ENCODE results near the gene SULF2.
"Not testable (repeated sequence)": the region's sequence is repeated elsewhere in the genome, so short reads cannot be mapped to it uniquely, and the experiment has no call there.

SULF2 gene

GRCh38 chr20:47785311-47785853 is at the start of gene SULF2:
Gene SULF2 (minus strand): TSS chr20:47785481. CDS start chr20:47757363, 28,118 bp downstream.
- peak; percentile 46 for DNase-seq (ENCODE audit: low read depth)

- not testable (repeated sequence) for DNase-seq (ENCODE audit: low read depth)
These were observed 46.4 kb upstream of the SULF2 start for GRCh38 chr20:47831675-47832074.

GRCh38 chr20:47826716-47827115 is 41.4 kb upstream of the SULF2 start:
- DNase-seq (ENCODE audit: low read depth) = not testable (repeated sequence)

GRCh38 chr20:47826006-47826405 is 40.7 kb upstream of the SULF2 start:
- not testable (repeated sequence) for DNase-seq (ENCODE audit: low read depth)

DNA sequence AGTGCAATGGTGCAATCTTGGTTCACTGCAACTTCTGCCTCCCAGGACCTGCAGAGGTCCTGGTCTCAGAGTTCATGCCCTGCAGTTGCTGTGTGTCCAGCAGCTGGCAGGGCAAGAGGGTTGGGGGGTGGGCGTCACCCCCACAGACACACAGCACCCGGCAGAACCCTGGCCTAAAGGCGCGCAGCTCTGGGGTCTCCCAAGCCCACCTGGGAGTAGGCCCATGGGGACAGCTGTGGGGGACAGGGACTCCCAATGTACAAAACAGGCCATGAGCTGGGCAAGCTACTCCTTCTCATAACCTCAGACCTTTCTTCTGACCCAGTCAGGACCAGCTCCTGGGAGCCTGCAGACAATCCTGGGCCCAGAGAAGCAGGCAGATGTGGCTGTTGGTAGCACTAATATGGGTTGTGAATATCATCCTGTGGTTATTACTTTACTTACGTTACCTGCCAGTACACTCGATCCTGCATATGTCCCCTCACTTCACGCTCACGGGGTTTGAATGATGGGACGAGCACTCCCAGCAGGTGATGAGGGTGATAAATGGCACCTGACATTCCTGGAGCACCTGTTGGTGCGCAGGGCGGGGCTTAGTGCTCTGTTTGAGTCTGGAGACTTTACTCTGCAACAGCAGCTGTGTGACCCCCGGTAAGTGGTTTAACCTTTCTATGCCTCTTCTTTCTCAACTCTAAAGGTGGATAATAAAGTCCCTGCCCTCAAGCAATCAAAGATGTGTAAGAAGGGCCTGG is 39.9 kb upstream of the SULF2 start:
- no peak for DNase-seq (ENCODE audit: low read depth)

DNA sequence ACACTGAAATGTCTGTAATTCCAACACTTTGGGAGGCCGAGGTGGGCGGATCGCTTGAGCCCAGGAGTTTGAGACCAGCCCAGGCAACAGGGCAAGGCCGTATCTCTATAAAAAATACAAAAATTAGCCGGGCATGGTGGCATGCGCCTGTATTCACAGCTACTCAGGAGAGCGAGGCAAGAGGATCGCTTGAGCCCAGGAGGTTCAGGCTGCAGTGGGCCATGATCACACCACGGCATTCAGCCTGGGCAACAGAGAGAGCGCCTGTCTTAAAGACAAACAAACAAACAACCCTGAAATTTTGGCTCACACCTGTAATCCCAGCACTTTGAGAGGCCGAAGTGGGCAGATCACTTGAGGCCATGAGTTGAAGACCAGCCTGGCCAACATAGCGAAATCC is 38.7 kb upstream of the SULF2 start:
- not testable (repeated sequence) for DNase-seq (ENCODE audit: low read depth)

- peak; percentile 29 for DNase-seq (ENCODE audit: low read depth)
These were observed 36.3 kb upstream of the SULF2 start for GRCh38 chr20:47821481-47822100.

- no peak for DNase-seq (ENCODE audit: low read depth)
These were observed 33.8 kb upstream of the SULF2 start for GRCh38 chr20:47818996-47819609.

GRCh38 chr20:47818466-47818865 is 33.2 kb upstream of the SULF2 start:
- DNase-seq (ENCODE audit: low read depth) = no peak

DNA sequence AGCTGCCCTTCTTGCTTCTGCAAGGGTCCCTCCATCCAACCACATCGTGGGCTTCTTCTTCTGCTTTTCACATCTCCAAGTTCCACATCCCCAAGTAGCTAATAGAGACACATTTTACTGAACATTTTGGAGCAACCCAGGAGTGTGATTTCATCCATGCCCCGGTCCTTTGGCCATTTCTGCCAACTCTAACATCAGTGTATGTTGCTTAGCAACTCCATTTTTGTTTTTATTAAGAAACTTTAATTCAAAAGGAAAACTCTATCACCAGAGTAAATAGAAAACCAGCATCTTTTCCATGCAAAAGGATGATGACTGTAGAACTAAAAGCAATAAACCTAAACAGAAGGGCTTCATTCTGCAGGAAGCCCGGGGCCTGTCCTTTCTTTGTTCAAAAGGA is 32.7 kb upstream of the SULF2 start:
- no peak for DNase-seq (ENCODE audit: low read depth)

DNA sequence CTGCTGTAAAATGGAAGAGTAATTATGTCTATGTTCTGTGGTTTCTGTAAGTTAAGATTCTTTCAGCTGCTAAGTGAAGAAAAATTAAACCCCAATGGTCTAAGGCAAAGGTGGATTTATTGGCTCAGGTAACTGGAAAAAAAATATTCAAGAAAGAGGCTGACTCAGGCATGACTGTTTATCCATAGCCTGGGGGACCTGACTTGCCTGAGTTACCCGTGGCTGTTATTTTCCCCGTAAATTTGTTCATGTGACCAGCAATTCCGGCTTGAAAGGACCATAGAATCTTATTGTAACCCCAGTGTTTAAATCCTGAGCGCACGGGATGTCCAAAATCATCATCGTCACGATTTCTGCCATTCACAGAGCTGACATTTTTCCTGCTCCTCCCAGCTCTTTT is 32.3 kb upstream of the SULF2 start:
- no peak for DNase-seq (ENCODE audit: low read depth)

DNA sequence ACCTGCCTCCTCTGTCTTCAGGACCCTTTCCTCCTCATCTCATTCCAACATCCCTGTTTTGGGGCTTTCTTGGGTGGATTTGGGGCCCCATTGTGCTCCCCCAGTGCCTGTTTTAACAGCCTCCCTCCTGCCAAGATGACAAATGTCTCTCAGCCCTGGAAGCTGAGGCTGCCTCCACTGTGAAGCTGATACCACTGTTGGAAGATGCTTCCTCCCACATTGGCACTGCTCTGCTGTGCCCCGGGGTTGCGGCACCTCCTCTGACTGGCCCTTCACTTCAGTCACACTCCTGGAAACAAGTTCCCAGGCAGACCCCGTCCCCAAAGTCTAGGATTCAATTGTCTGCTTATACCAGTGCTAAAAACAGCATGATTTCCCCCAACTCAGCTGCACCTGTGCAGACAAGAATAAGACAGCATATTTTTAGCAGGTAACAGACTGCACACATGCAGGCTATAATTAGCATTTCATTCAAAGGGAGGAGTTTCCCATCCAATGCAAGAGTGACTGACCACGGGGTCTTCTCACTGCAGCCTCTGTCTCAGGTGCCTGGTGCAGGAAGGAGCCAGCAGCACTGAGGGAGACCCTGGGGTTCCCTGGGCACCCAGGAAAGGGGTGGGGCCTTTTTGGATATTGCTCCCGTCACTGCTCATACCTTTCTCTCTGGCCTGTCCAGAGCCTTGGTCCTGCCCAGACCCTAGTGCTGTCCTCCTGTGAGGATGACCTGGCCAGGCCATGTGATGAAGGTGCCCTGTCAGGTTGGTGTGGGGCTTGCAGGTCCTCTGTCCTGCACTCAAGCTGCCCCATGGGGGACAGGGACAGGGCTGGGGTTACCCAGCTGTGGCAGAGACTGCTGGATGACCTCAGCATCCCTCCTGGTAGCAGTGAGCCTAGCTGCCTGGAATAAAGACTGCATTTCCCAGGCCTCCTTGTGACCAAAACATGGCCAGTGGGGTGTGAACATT is 31.5 kb upstream of the SULF2 start:
- DNase-seq (ENCODE audit: low read depth) = no peak

- DNase-seq (ENCODE audit: low read depth) = no peak
These were observed 30.6 kb upstream of the SULF2 start for GRCh38 chr20:47815866-47816265.

GRCh38 chr20:47815416-47815806 is 30.1 kb upstream of the SULF2 start:
- no peak for DNase-seq (ENCODE audit: low read depth)

- DNase-seq (ENCODE audit: low read depth) = no peak
These were observed 29.5 kb upstream of the SULF2 start for GRCh38 chr20:47814632-47815415.

DNA sequence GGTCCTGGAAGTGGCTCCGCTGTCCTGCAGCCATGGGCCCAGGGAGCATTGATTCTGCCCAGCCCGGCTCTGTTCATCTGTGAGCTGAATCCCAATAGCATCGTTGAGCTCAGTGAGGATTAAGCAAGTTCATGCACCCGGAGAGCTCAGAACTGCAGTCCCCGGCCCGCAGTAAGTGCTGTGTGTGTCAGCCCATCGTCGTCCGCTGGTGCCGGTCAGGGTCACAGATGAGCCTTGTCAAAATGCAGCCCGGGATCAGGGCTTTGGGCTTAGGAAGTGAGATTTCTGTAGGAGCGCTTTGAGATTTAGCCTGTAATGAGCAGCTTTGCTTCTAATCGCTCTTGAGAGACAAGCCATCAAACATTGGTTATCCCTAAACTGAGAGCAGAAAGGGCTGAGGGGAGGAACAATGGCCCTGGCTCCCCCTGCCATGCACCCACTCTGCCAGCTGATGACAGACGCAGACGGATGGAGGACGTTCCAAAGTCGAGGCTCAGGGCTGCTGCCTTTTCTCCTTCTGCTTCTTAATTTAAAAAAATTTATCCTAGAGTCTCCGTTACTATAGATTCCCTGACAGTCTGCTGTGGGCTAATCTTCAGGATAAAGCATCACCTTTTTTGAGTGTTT is 25.6 kb upstream of the SULF2 start:
- no peak for DNase-seq (ENCODE audit: low read depth)

DNA sequence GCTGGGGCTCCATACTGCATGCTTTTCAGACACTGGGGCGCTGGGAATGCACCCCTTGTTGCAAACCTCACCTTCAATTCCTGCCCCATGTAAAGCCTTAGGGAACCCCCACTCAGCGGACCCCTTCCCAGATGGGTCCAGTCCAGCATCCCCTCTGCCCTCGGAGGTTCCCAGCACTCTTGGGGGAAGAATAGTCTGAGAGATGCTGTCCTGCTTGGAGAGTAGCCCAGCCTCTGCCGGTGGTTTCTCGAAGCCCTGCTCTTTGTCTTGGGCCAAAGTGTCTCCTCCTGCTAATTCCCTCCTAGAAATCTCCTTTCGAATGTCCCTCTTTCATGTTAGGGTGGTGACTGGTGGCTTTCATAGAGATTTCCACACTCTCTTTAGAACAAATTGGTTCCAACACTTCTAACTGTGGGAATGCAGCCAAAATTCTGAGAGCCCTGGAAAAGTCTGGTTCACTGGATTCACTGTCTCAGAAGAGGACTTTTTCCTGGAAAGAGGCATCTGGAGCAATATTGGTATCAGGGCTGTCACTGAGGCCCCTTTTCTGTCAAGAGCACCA is 24.9 kb upstream of the SULF2 start:
- DNase-seq (ENCODE audit: low read depth) = no peak

DNA sequence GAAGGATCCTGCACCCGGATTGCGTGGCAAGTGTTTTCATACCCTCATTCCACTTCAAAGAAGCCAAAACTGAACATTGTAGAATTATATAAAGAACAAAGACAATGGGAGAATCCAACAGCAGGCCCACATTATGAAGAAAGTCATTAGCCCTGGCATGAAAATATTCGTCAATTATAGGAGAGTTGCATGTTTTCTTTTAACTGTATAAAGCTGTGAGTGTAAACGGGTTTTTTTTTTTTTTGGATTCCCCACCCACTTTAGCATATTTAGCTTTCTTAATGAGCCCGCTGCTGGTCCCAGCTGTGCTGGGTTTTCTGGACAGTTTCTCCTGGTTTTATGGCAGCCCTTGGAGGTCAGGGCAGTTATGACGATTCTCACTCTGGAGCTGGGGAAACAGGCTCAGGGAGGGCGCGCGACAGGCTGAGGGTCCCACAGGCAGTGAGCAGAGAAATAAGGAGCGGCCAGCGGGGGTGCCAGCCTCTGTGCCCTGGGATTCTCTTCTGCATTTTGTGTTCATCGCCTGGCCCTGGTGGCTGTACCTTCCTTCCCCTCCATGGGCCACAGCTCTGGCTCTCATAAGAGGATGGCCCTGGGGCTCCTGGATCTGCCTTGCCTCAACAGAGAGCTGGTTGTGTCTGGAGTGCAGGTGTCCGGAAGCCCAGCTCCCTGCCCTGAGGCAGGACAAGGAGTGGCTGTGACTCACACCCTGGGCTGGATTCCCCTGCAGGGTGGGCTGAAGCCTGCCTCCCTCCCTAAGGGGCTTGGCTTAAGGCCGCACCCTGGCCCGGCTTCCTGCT is 24.1 kb upstream of the SULF2 start:
- DNase-seq (ENCODE audit: low read depth) = peak; percentile 17

DNA sequence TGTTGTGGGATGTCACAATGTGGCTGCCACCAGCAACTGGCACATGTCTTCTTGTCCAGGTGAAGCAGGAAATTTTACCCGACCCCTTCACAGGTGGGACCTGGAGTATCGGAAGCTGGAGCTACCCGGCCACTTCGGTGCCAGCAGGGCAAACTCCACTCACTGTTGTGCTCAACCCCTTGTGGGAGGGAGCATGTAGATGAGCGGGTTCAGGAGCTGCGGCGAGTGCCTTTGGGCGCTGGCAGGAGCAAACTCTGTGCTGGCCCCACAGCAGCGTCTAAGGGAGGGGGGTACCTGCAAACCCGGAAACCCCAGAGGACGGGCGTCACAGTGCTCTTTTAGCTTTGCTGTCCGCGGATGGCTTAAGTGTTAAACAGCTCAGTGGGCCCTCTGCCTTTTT is 20.7 kb upstream of the SULF2 start:
- DNase-seq (ENCODE audit: low read depth) = no peak

All from EH (cell line).